Measurements from ENCODE around the gene ASIC4. TPM values are rescaled to one million over a fixed set of nuclear protein-coding genes. Genes with fewer than 3 reads are reported as not detected.

The ASIC4 gene
- polyA plus RNA-seq, 2 of the 4 experiments (the other 2 are of a cell fraction) = 0.04 TPM; not detected in 1

DNA sequence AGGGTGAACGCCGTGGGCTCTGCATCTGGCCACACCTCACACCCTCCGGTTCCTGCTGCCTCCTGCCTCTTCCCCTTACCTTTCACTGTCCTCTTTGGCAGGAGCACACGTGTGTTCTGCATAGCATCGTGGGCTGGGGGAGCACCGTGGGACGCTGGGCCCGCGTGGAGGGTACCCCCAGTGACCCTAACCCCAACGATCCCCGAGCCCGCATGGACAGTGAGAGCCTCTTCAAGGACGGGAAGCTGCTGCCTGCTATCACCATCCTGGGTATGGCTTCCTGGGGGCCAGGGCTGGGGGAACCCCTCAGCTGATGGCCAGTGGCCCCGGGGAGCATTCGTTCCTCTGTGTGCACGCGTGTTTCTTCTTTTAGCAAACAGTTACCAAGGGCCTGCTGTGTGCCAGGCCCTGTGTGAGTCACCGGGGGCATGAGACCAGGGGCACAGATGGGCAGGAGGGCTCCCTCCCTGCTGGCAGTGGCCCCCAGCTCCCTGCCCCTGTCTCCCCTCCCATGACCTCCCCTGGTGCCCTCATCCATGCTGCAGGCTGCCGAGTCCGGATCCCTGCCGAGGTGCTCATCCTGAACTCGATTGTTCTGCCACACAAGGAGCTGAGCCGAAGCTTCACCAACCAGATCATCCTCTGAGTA, 8.0 kb upstream of the ASIC4 start:
- no peak overlapping the region for H3K4me2 ChIP-seq
- WGBS (ENCODE audit: missing lambda C conversion rate) = 90% methylated on average over 12 of the region's 23 CpGs
- H3K4me3 ChIP-seq = no peak overlapping the region
- H3K4me1 ChIP-seq = peaks cover 12% of the 10 kb centered on the region
- ATAC-seq (no peak), FAIRE-seq (no peak), DNase-seq (ENCODE audit: low read depth in 1 of 2, low spot score in 1 of 2) (no peak)
- no peak overlapping the region for H3K27ac ChIP-seq
- ChIA-PET POLR2A (no interaction called here), CTCF (interaction anchor here (1.8 to 89.4 kb wide), 4 partner anchors 0 to 104 kb away, joined by 4 to 3291 read pairs (median 1652); partner anchors contain the start of genes ASIC4, CHPF, GMPPA and SPEG)
- H3K9me3 ChIP-seq = no peaks in the 10 kb centered on the region
- TF ChIP-seq POLR2AphosphoS2 (conservative IDR thresholded peaks at IDR 0.05; ENCODE audit: low read length) (no peak), EP300 (IDR thresholded peaks at IDR 0.05) (no peak), HDAC2 (IDR thresholded peaks at IDR 0.05) (no peak), MAFK (IDR thresholded peaks at IDR 0.05; ENCODE audit: partially characterized antibody) (no peak), NFE2L2 (conservative IDR thresholded peaks at IDR 0.05; ENCODE audit: low read length) (no peak), FOSL2 (IDR thresholded peaks at IDR 0.05) (no peak), FOSL2 (CRISPR knock-in tag; IDR thresholded peaks at IDR 0.05) (no peak), KDM1A (IDR thresholded peaks at IDR 0.05; ENCODE audit: low read depth) (no peak), CTCF (IDR thresholded peaks at IDR 0.05) (no peak), JUN (IDR thresholded peaks at IDR 0.05) (no peak), MAX (IDR thresholded peaks at IDR 0.05) (no peak), RCOR1 (IDR thresholded peaks at IDR 0.05; ENCODE audit: low read depth, low read length) (no peak), CHD2 (IDR thresholded peaks at IDR 0.05; ENCODE audit: low read length, partially characterized antibody) (no peak), RNF2 (IDR thresholded peaks at IDR 0.05; ENCODE audit: borderline replicate concordance, low read depth) (no peak), NR3C1 (IDR thresholded peaks at IDR 0.05) (no peak), FOXS1 (CRISPR knock-in tag; IDR thresholded peaks at IDR 0.05) (no peak), PHF8 (IDR thresholded peaks at IDR 0.05; ENCODE audit: borderline replicate concordance, low read depth) (no peak), ZSCAN20 (CRISPR knock-in tag; IDR thresholded peaks at IDR 0.05) (no peak)
- TF ChIP-seq, protein P1, sequence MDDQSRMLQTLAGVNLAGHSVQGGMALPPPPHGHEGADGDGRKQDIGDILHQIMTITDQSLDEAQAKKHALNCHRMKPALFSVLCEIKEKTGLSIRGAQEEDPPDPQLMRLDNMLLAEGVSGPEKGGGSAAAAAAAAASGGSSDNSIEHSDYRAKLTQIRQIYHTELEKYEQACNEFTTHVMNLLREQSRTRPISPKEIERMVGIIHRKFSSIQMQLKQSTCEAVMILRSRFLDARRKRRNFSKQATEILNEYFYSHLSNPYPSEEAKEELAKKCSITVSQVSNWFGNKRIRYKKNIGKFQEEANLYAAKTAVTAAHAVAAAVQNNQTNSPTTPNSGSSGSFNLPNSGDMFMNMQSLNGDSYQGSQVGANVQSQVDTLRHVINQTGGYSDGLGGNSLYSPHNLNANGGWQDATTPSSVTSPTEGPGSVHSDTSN (IDR thresholded peaks at IDR 0.05) = no peak
- TF ChIP-seq, protein P2, sequence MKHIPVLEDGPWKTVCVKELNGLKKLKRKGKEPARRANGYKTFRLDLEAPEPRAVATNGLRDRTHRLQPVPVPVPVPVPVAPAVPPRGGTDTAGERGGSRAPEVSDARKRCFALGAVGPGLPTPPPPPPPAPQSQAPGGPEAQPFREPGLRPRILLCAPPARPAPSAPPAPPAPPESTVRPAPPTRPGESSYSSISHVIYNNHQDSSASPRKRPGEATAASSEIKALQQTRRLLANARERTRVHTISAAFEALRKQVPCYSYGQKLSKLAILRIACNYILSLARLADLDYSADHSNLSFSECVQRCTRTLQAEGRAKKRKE (CRISPR knock-in tag; IDR thresholded peaks at IDR 0.05; ENCODE audit: low read depth) = no peak
- TF ChIP-seq, protein P3, sequence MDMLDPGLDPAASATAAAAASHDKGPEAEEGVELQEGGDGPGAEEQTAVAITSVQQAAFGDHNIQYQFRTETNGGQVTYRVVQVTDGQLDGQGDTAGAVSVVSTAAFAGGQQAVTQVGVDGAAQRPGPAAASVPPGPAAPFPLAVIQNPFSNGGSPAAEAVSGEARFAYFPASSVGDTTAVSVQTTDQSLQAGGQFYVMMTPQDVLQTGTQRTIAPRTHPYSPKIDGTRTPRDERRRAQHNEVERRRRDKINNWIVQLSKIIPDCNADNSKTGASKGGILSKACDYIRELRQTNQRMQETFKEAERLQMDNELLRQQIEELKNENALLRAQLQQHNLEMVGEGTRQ (IDR thresholded peaks at IDR 0.05) = no peak

DNA sequence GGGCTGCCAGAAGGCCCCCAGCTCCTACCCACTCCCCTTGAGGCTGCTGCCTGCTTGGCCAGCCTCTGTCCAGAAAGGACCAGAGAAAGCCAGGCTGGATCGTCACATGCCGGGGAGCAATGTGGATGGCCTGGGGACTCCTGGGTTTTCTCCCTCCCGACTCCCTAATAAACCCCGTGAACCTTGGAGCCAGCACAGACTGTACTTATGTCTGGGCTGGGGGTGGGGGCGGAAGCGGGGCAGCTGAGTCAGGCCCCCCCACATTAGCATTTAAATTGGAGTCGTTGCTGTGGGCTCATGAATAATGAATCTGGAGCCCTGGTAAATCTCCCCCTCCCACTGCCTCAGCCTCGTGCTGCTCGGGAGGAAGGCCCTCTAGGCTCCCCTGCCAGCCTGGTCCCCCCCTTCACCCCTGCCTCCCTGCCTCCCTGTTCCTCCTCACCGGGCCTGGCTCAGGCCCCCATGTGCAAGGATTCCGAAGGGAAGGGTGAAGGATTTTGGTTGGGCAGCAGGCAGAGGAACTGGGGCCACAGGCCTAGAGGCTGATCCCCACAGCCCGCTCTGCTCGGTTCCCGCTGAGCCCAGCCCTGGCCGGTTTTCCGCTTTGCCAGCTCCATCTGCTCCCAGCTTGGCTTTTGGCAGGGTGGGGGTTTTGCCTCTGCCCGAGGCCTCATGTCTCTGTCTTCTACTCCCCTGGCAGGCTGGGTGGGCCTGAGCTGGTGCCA, 7.3 kb upstream of the ASIC4 start:
- Histone ChIP-seq H3K27ac (no peak overlapping the region), H3K4me2 (no peak overlapping the region), H3K4me1 (peaks cover 12% of the 10 kb centered on the region), H3K9me3 (no peaks in the 10 kb centered on the region), H3K4me3 (no peak overlapping the region)
- ChIA-PET CTCF (interaction anchor here (1.8 to 89.4 kb wide), 4 partner anchors 1 to 105 kb away, joined by 4 to 3291 read pairs (median 1652); partner anchors contain the start of genes ASIC4, CHPF, GMPPA and SPEG), POLR2A (interaction anchor here (1.3 kb wide), 1 partner anchor 9 kb away, joined by 9 read pairs; the partner anchor contains the start of gene GMPPA)
- ATAC-seq (no peak), DNase-seq (ENCODE audit: low read depth in 1 of 2, low spot score in 1 of 2) (no peak), FAIRE-seq (no peak)
- WGBS (ENCODE audit: missing lambda C conversion rate) = 83% methylated on average over 16 of the region's 17 CpGs
- TF ChIP-seq CBX2 (IDR thresholded peaks at IDR 0.05; ENCODE audit: borderline replicate concordance, low read depth) (no peak), ZSCAN20 (CRISPR knock-in tag; IDR thresholded peaks at IDR 0.05) (no peak), FOXS1 (CRISPR knock-in tag; IDR thresholded peaks at IDR 0.05) (no peak), CHD2 (IDR thresholded peaks at IDR 0.05; ENCODE audit: low read length, partially characterized antibody) (no peak), GATA3 (IDR thresholded peaks at IDR 0.05; ENCODE audit: borderline replicate concordance) (no peak), BHLHE40 (IDR thresholded peaks at IDR 0.05; ENCODE audit: low read depth, low read length) (no peak), EP300 (IDR thresholded peaks at IDR 0.05) (no peak), FOSB (CRISPR knock-in tag; IDR thresholded peaks at IDR 0.05) (no peak), CHD4 (IDR thresholded peaks at IDR 0.05; ENCODE audit: borderline replicate concordance) (no peak), JUN (IDR thresholded peaks at IDR 0.05) (no peak), RFX5 (IDR thresholded peaks at IDR 0.05) (no peak)
- TF ChIP-seq, protein P4, sequence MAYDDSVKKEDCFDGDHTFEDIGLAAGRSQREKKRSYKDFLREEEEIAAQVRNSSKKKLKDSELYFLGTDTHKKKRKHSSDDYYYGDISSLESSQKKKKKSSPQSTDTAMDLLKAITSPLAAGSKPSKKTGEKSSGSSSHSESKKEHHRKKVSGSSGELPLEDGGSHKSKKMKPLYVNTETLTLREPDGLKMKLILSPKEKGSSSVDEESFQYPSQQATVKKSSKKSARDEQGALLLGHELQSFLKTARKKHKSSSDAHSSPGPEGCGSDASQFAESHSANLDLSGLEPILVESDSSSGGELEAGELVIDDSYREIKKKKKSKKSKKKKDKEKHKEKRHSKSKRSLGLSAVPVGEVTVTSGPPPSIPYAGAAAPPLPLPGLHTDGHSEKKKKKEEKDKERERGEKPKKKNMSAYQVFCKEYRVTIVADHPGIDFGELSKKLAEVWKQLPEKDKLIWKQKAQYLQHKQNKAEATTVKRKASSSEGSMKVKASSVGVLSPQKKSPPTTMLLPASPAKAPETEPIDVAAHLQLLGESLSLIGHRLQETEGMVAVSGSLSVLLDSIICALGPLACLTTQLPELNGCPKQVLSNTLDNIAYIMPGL (CRISPR knock-in tag; IDR thresholded peaks at IDR 0.05; ENCODE audit: borderline replicate concordance) = no peak
